ENCODE results near the gene MAP4K4. TPM values are rescaled to one million over a fixed set of nuclear protein-coding genes. Genes with fewer than 3 reads are reported as not detected.

Gene MAP4K4
- total RNA-seq (2014; rRNA removed; shearing (Covaris generic)), result 67.2 and 74.0 TPM in 2 replicates
- 181 and 206 TPM in 2 replicates for total RNA-seq (2022)
- percentile 95 among the genes with signal in this experiment for Bru-seq, nascent RNA
- percentile 92 among the genes with signal in this experiment for BruChase-seq, experiment 1, labeled RNA remaining after a 6-hour chase
- BruChase-seq, experiment 2, labeled RNA remaining after a 2-hour chase, result percentile 87 among the genes with signal in this experiment
- long read RNA-seq, full-length matches to known transcripts, result 5 of 144 reads
- long read RNA-seq, partial matches to known transcripts, result 22 of 144 reads
- long read RNA-seq, other reads (novel, unspliced or antisense), result 117 of 144 reads

DNA sequence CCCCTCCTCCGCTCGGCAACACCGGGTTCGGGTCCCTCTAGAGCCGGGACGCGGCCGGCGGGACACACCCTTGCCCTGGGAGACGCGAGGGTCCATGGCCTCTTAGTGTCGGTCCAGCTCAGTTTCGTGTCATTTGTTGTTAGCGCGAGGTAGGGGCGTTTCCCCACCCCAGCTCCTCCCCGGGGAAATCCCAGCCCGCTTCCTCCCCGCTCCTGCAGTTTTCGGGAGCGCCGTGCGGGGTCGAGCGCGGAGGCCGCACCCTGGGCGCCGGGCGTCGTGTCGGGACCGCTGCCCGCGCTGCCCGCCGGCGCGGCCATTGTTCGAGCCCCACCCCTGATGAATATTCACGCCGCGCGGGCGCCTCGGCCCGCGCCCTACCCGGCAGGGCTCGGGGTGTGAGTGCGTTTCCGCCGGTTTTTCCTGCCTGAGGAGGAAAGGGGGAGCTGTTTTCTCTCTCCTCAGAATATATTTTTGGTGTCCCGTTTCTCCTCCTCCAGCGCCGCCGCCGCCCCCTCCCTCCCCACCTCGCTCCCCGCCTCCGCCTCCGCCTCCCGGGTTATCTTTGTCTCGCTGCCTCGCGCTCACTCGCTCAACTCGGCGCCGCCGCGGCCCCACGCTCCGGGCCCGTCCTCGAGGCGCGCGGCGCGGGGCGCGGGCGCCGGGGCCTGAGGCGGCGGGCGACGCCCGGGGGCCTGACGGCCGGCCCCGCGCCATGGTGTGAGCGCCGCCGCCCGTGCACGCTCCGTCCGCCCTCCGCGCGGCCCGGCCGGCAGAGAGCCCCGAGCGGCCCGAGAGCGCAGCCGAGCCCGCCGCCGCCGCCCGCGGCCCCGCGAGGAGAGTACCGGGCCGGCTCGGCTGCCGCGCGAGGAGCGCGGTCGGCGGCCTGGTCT, at the start of gene MAP4K4:
Gene MAP4K4, plus strand, starts transcription at position 584 of the 890 bp plus-strand sequence. CDS start 374 bp downstream, outside the sequence.
- no peaks in the 10 kb centered on the region for H3K9me2 ChIP-seq (ENCODE audit: insufficient read depth, low read length)
- intact Hi-C loops (cut with micrococcal nuclease; ENCODE audit: unreplicated experiment), result loop anchor here (1.0 to 2.0 kb wide), 3 partner anchors 20 to 133 kb away; no protein-coding TSS in a partner anchor
- peak within 1 kb of the TSS; percentile 93 for H3K4me3 ChIP-seq (ENCODE audit: low read depth, low read length, poor library complexity, severe bottlenecking)
- TF ChIP-seq, protein P1, sequence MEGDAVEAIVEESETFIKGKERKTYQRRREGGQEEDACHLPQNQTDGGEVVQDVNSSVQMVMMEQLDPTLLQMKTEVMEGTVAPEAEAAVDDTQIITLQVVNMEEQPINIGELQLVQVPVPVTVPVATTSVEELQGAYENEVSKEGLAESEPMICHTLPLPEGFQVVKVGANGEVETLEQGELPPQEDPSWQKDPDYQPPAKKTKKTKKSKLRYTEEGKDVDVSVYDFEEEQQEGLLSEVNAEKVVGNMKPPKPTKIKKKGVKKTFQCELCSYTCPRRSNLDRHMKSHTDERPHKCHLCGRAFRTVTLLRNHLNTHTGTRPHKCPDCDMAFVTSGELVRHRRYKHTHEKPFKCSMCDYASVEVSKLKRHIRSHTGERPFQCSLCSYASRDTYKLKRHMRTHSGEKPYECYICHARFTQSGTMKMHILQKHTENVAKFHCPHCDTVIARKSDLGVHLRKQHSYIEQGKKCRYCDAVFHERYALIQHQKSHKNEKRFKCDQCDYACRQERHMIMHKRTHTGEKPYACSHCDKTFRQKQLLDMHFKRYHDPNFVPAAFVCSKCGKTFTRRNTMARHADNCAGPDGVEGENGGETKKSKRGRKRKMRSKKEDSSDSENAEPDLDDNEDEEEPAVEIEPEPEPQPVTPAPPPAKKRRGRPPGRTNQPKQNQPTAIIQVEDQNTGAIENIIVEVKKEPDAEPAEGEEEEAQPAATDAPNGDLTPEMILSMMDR (conservative IDR thresholded peaks at IDR 0.05; ENCODE audit: low read length), result peak; percentile 31; the same call in 1 of the 2 replicates
- TF ChIP-seq EZH2phosphoT487 (IDR thresholded peaks at IDR 0.05; ENCODE audit: borderline replicate concordance, low read depth, low read length), result no peak
- peak within 1 kb of the TSS; percentile 91 for H2AFZ ChIP-seq (ENCODE audit: low read length)
- H3K9me3 ChIP-seq (ENCODE audit: low read length), result no peaks in the 10 kb centered on the region
- H3K27ac ChIP-seq (ENCODE audit: low read depth, low read length, poor library complexity, severe bottlenecking), result peak within 1 kb of the TSS; percentile 78
- no TSS peak for BruUV-seq (replicated peaks)
- ChIA-PET POLR2A (interaction anchor here (0.5 to 5.3 kb wide), 9 partner anchors 10 to 426 kb away, joined by 3 to 50 read pairs (median 3); no protein-coding TSS in a partner anchor), CTCF (ENCODE audit: unreplicated experiment) (interaction anchor here (0.6 to 1.0 kb wide), 2 partner anchors 20 to 21 kb away, joined by 3 to 7 read pairs; no protein-coding TSS in a partner anchor)
- DNase-seq (ENCODE audit: low spot score), result peak; percentile 87
- peaks cover 27% of the 10 kb centered on the region; the same call in 1 of the 2 replicates for H4K20me1 ChIP-seq (ENCODE audit: insufficient read depth, low read length)
- peaks cover 26% of the 10 kb centered on the region for H3K4me1 ChIP-seq (ENCODE audit: insufficient read depth, low read length, poor library complexity, severe bottlenecking)
- H3K36me3 ChIP-seq (ENCODE audit: insufficient read depth, low read length), result peaks cover 25% of the 10 kb centered on the region
- peaks cover 43% of the 10 kb centered on the region for H3K79me2 ChIP-seq (ENCODE audit: insufficient read depth, low read depth, low read length)
- peak within 1 kb of the TSS; percentile 93 for H3K4me2 ChIP-seq (ENCODE audit: low read length)

DNA sequence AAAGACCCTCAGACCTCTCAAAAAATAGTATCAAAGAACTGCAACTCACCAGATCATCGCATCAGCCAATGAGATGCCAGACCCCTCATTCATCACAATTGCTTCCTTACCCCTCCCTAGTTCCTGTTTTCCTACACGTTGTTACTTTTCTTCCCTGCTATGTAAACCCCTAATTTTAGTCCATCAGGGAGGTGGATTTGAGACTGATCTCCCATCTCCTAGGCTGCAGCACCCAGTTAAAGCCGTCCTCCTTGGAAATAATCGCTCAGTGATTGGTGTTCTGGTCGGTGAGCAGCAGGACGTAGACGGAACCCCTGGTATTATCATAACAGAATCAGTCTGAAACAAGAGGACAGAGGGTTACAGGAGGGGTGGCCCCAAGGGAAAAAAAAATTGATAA, 44.0 kb upstream of the MAP4K4 start:
- ChIA-PET POLR2A (interaction anchor here (0.6 to 0.9 kb wide), 2 partner anchors 12 to 39 kb away, joined by 3 read pairs; no protein-coding TSS in a partner anchor), CTCF (ENCODE audit: unreplicated experiment) (no interaction called here)
- Histone ChIP-seq H4K20me1 (ENCODE audit: insufficient read depth, low read length) (no peaks in the 10 kb centered on the region), H3K4me1 (ENCODE audit: insufficient read depth, low read length, poor library complexity, severe bottlenecking) (peaks cover 5% of the 10 kb centered on the region), H3K79me2 (ENCODE audit: insufficient read depth, low read depth, low read length) (no peaks in the 10 kb centered on the region), H3K4me2 (ENCODE audit: low read length) (no peak overlapping the region), H3K9me3 (ENCODE audit: low read length) (no peaks in the 10 kb centered on the region), H3K9me2 (ENCODE audit: insufficient read depth, low read length) (no peaks in the 10 kb centered on the region), H2AFZ (ENCODE audit: low read length) (no peak overlapping the region), H3K27ac (ENCODE audit: low read depth, low read length, poor library complexity, severe bottlenecking) (no peak overlapping the region), H3K36me3 (ENCODE audit: insufficient read depth, low read length) (no peaks in the 10 kb centered on the region), H3K4me3 (ENCODE audit: low read depth, low read length, poor library complexity, severe bottlenecking) (no peak overlapping the region)
- BruUV-seq (replicated peaks), result no TSS peak
- no peak for TF ChIP-seq EZH2phosphoT487 (IDR thresholded peaks at IDR 0.05; ENCODE audit: borderline replicate concordance, low read depth, low read length)
- TF ChIP-seq, protein P1 (conservative IDR thresholded peaks at IDR 0.05; ENCODE audit: low read length), result no peak
- intact Hi-C loops (cut with micrococcal nuclease; ENCODE audit: unreplicated experiment), result no loop called here
- no peak for DNase-seq (ENCODE audit: low spot score)
